GM19099 (cell line): ENCODE measurements around the gene SHFL.
A peak's percentile ranks its signal among the peaks of the same experiment; 100 is the strongest.

Experiments used
- POLR2A ChIP-seq: IDR thresholded peaks from 3 replicates; pipeline ENCODE4 v1.6.1; 2011; ENCODE audit warnings: low read depth; ENCODE audit not compliant: insufficient read length; ENCODE audit errors: extremely low read depth

SHFL gene

GRCh38 chr19:10095948-10096614, 10.0 kb downstream of the SHFL start:
- peak; percentile 80 for TF ChIP-seq POLR2A

DNA sequence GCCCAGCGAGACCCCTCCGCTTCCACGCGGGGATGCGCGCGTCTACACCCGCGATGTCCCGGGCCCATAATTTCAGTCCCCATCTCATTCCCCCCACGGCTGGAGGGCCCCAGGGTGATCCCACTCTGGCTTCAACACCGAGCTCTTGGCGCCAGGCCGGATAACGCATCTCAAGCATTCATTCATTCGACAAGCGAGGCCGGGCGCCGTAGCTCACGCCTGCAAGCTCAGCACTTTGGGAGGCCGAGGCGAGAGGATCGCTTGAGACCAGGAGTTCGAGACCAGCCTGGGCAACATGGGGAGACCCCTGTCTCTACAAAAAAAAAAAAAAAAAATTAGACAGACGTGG, 10.5 kb downstream of the SHFL start:
- no peak for TF ChIP-seq POLR2A

GRCh38 chr19:10100163-10100785, 14.2 kb downstream of the SHFL start:
- no peak for TF ChIP-seq POLR2A

DNA sequence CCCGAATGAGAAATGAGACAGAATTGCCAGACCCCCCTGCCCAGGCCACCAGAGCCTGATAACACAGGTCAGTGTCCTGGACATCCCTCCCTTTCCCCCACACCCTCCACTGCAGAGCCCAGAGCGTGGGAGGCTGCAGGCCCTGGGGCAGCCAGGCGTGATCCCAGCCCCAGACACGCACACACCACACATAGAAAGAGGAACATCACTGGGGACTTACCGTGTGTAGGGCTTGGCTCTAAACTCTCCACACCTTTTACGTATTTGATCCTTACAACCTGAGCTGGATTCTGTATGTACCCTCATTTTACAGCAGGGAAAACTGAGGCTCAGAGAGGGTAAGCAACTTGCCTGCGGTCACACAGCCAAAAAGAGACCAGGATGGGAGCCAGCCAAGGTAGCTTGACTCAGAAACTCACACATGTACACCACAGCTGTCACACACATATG, 16.7 kb downstream of the SHFL start:
- peak; percentile 31 for TF ChIP-seq POLR2A

GRCh38 chr19:10104130-10104513, 18.0 kb downstream of the SHFL start:
- no peak for TF ChIP-seq POLR2A

DNA sequence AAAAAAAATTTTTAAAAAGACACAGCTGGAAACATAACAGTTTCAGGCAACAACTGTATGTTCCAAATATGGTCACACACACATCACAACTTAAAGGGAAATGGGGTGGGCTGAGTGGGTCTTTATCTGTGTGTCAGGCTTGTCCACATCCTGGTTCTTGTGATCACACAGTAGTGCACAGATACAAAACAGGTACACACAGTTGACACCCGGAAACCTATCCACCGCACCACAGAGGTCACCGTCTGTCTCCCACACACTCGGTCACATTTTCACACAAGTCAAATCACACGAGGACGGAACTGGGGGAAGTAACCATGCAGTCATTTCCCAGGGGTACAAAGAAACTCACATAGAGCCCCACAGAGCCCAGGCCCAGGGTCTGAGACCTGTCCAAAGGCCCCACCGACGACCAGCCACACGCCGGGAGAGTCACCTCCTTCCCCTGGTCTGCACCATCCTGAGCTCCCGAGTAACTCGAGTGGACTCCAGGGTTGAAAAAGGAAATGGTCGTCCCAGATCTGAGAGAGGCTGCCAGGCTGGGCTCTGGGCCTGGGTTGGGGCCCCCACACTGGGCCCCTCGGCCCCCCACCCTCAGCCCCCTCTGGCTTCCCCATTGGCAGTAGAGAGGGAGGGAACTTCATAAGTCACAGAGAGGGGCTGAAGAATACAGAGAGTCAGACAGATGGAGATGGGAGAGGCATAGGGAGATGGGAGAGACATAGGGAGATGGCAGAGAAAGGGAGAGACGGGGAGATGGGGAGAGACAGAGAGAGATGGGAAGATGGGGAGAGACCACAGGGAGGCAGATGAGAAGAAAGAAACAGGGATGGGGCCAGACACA, 18.8 kb downstream of the SHFL start:
- TF ChIP-seq POLR2A: peak; percentile 61

DNA sequence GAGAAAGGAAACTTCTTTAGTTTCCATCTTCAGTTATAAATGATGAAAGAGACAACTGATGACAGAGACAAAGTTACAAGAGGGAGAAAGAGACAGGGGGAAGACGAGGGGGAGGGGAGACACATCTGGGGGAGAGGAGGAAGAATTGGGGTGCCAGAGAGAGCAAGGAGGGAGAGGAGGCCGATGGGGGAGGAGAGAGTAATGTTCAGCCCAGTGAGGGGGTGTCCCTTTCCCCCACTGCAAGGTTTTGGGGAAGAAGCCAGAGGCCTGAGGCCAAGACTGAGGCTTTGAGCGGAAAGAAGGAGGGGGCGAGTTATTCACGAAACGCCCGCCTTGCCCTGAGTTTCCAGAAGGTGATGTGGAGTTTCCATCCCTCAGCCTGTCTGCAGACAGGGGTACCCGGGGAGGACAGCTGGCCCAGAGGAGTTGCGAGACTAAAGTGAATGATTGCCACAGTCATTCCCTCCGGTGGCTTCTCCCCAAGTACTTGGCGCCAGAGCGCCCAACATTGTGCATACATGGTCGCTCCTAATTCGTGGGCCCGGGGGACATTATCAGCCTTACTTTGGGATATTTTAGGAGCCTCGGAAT, 19.5 kb downstream of the SHFL start:
- peak; percentile 50 for TF ChIP-seq POLR2A

DNA sequence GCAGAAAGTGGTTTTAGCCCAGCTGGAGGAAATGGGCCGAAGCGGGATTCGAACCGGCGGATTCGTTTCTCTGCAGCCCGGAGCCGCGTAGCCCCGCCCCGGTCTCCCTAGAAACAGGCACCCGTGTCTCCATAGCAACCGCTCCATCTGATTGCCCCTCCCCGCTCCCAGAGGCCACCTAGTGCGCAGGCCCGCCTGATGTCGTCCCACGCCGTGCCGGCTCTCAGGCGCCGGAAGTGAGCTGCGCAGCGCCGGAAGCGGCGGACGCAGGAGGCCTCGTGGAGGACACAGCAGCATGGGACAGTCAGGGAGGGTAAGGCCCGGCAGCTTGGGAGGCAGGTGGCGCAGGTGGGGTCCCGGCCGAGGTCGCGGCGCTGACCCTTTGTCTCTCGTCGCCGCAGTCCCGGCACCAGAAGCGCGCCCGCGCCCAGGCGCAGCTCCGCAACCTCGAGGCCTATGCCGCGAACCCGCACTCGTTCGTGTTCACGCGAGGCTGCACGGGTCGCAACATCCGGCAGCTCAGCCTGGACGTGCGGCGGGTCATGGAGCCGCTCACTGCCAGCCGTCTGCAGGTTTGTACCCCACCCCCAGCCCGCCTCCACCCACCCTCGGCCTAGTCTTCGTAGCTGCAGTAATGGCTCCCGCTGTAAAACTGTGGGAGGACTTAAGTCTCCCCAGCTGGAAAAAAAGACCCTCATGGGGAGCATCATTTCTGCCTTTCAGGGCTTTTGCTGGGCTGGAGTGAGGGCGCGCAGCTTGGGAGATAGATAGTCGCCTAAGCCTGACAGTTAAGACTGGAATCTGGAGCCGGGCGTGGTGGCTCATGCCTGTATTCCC, 20.2 kb downstream of the SHFL start, which contains the start of gene PPAN:
Gene PPAN (plus strand): TSS at position 263 of the 837 bp plus-strand sequence. CDS start 33 bp downstream, at position 296.
- peak; percentile 88 for TF ChIP-seq POLR2A

- TF ChIP-seq POLR2A: no peak
Measured at GRCh38 chr19:10107254-10107653, 21.1 kb downstream of the SHFL start.

DNA sequence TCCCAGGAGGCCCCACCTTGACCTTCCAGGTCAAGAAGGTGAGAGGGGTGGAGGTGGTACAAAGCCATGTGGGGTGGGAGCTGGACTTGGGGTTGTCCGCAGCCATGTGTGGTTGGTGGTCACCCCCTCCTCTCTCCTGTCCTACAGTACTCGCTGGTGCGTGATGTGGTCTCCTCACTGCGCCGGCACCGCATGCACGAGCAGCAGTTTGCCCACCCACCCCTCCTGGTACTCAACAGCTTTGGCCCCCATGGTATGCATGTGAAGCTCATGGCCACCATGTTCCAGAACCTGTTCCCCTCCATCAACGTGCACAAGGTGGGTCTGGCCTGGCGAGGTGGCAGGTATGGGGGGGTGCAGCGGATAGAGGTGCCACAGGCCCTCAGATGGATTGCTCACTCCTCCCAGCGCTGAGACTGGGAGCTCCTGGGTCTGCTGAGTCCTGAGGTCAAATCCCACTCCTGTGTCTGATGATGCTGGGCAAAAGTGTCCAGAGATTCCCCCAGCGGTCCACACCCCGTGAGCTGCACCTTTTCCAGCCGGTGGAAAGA, 21.8 kb downstream of the SHFL start:
- TF ChIP-seq POLR2A: no peak

DNA sequence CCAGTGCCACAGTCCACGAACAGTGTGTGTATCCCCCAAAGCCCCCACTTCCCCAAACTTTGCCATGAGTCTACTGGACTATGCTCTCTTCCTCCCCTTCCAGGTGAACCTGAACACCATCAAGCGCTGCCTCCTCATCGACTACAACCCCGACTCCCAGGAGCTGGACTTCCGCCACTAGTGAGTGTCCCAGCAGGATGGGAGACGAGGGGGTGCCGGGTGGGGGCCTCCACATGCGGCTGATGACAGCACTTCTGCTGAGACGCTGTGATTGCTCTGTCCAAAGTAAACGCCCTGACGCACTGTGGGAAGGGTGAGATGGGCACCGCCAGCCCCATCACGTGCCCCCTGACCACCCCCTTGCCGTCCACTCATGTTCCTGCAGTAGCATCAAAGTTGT, 23.4 kb downstream of the SHFL start:
- no peak for TF ChIP-seq POLR2A

GRCh38 chr19:10110076-10110971, 24.2 kb downstream of the SHFL start:
- no peak for TF ChIP-seq POLR2A

GRCh38 chr19:10110972-10111317, 24.8 kb downstream of the SHFL start:
- no peak for TF ChIP-seq POLR2A
